T-helper 1 cell treated with Interleukin-12 subunit alpha and Interleukin-12 subunit beta and Interleukin-4 antibody, amounts not matched to agents 30 ng/mL and 1 ng/mL, for 36 hours (primary cell): ENCODE results near the gene ABHD15. TPM values are rescaled to one million over a fixed set of nuclear protein-coding genes. Genes with fewer than 3 reads are reported as not detected.
"Not testable (repeated sequence)": the region's sequence is repeated elsewhere in the genome, so short reads cannot be mapped to it uniquely, and the experiment has no call there.

Experiments used
- intact Hi-C: fragments of 100-400 bp; cut with micrococcal nuclease; formaldehyde crosslinking; loops from one replicate; pipeline ENCODE4 v1.15.1; 2024
- total RNA-seq: library from RNA; stranded (reverse); gene quantifications from 2 replicates; pipeline ENCODE4 v1.2.3, GENCODE V29; 2022

The ABHD15 gene
- total RNA-seq, 1 donor from 2014 or later, result 15.7 TPM

- intact Hi-C loops, result no loop called here
Observed at GRCh38 chr17:29571883-29572681, 5.2 kb upstream of the ABHD15 start.

- intact Hi-C loops, result no loop called here
Observed at GRCh38 chr17:29571486-29571882, 4.6 kb upstream of the ABHD15 start.

- intact Hi-C loops, result no loop called here
Observed at GRCh38 chr17:29570521-29570920, 3.7 kb upstream of the ABHD15 start.

- intact Hi-C loops, result loop anchor here (2.0 to 5.0 kb wide), 6 partner anchors 138 to 857 kb away; partner anchors contain the start of genes NEK8, PROCA1 and TLCD1
Observed at GRCh38 chr17:29569245-29569950, 2.6 kb upstream of the ABHD15 start.

- intact Hi-C loops, result loop anchor here (1.0 to 5.0 kb wide), 12 partner anchors 21 to 856 kb away; partner anchors contain the start of genes GIT1, NEK8, NUFIP2 and PROCA1
Observed at GRCh38 chr17:29568331-29569244, 1.8 kb upstream of the ABHD15 start, which contains the start of gene TP53I13. Gene TP53I13, plus strand, starts transcription at chr17:29568701. Its CDS starts 58 bp downstream, at chr17:29568759.

- intact Hi-C loops, result loop anchor here (1.0 to 5.0 kb wide), 13 partner anchors 22 to 855 kb away; partner anchors contain the start of genes GIT1, NEK8, NUFIP2 and PROCA1
Observed at GRCh38 chr17:29567554-29568330, 905 bp upstream of the ABHD15 start.

GRCh38 chr17:29567304-29567553 is 392 bp upstream of the ABHD15 start:
- intact Hi-C loops, result loop anchor here (2.0 to 5.0 kb wide), 5 partner anchors 22 to 855 kb away; partner anchors contain the start of genes NEK8, PROCA1 and TLCD1

GRCh38 chr17:29565643-29566472 is 979 bp downstream of the ABHD15 start:
- intact Hi-C loops, result loop anchor here (2.0 to 5.0 kb wide), 5 partner anchors 21 to 854 kb away; partner anchors contain the start of genes NEK8, PROCA1 and TLCD1

GRCh38 chr17:29563816-29564215 is 3.0 kb downstream of the ABHD15 start:
- intact Hi-C loops, result no loop called here

- intact Hi-C loops, result no loop called here
Observed at GRCh38 chr17:29562615-29563014, 4.2 kb downstream of the ABHD15 start.

GRCh38 chr17:29561554-29562517 is 5.0 kb downstream of the ABHD15 start:
- intact Hi-C loops, result no loop called here

GRCh38 chr17:29560316-29560715 is 6.5 kb downstream of the ABHD15 start:
- intact Hi-C loops, result no loop called here

GRCh38 chr17:29559640-29560039 is 7.2 kb downstream of the ABHD15 start:
- intact Hi-C loops, result no loop called here

- intact Hi-C loops, result not testable (repeated sequence)
Observed at GRCh38 chr17:29558139-29558538, 8.7 kb downstream of the ABHD15 start.

- intact Hi-C loops, result no loop called here
Observed at GRCh38 chr17:29557739-29558116, 9.1 kb downstream of the ABHD15 start.

GRCh38 chr17:29557085-29557738 is 9.6 kb downstream of the ABHD15 start:
- intact Hi-C loops, result no loop called here

GRCh38 chr17:29555840-29556239 is 11.0 kb downstream of the ABHD15 start:
- intact Hi-C loops, result no loop called here
